Measurements from ENCODE around the gene TAC3. TPM values are rescaled to one million over a fixed set of nuclear protein-coding genes. Genes with fewer than 3 reads are reported as not detected.
A peak's percentile ranks its signal among the peaks of the same experiment; 100 is the strongest.

TAC3 gene
- total and polyA plus RNA-seq, 5 donors: not detected

- H3K27ac ChIP-seq (ENCODE audit: low read length): no peak overlapping the region
- WGBS: 91% methylated on average over 13 of the region's 13 CpGs
- ATAC-seq (no peak), DNase-seq (no peak)
- intact Hi-C loops (cut with DNase I): loop anchor here in 2 of 4 donors (5.0 kb wide), 1 partner anchor 246 kb away; no protein-coding TSS in a partner anchor
- H3K9me3 ChIP-seq (ENCODE audit: control insufficient read depth, low read length): no peaks in the 10 kb centered on the region
- no peaks in the 10 kb centered on the region for H3K27me3 ChIP-seq (ENCODE audit: control insufficient read depth, insufficient read depth)
- no peak overlapping the region for H3K4me3 ChIP-seq (ENCODE audit: low read length)
- H3K4me1 ChIP-seq (ENCODE audit: control insufficient read depth, insufficient read depth, low read length): peaks cover 3% of the 10 kb centered on the region
Observed at GRCh38 chr12:57003395-57003794, 12.9 kb downstream of the TAC3 start.

GRCh38 chr12:57001448-57001906 is 14.9 kb downstream of the TAC3 start:
- ATAC-seq (peak; percentile 51 to 56), DNase-seq (peak; percentile 67 to 84 (median 82))
- Histone ChIP-seq H3K27ac (ENCODE audit: low read length) (no peak overlapping the region), H3K27me3 (ENCODE audit: control insufficient read depth, insufficient read depth) (no peaks in the 10 kb centered on the region), H3K9me3 (ENCODE audit: control insufficient read depth, low read length) (no peaks in the 10 kb centered on the region), H3K4me1 (ENCODE audit: control insufficient read depth, insufficient read depth, low read length) (peaks cover 3% of the 10 kb centered on the region), H3K4me3 (ENCODE audit: low read length) (no peak overlapping the region)
- intact Hi-C loops (cut with DNase I): loop anchor here in 2 of 4 donors (5.0 kb wide), 1 partner anchor 244 kb away; no protein-coding TSS in a partner anchor
- 30% methylated on average over 13 of the region's 13 CpGs for WGBS

- DNase-seq (no peak), ATAC-seq (no peak)
- intact Hi-C loops (cut with DNase I): loop anchor here in 2 of 4 donors (5.0 kb wide), 1 partner anchor 243 kb away; no protein-coding TSS in a partner anchor
- H3K9me3 ChIP-seq (ENCODE audit: control insufficient read depth, low read length): no peaks in the 10 kb centered on the region
- WGBS: 63% methylated on average over 1 of the region's 1 CpG
- peaks cover 2% of the 10 kb centered on the region for H3K4me1 ChIP-seq (ENCODE audit: control insufficient read depth, insufficient read depth, low read length)
- no peak overlapping the region for H3K27ac ChIP-seq (ENCODE audit: low read length)
- no peak overlapping the region for H3K4me3 ChIP-seq (ENCODE audit: low read length)
- no peaks in the 10 kb centered on the region for H3K27me3 ChIP-seq (ENCODE audit: control insufficient read depth, insufficient read depth)
Observed at GRCh38 chr12:57000393-57000792, 15.9 kb downstream of the TAC3 start.

- no peak for ATAC-seq
- H3K4me1 ChIP-seq (ENCODE audit: control insufficient read depth, insufficient read depth, low read length): peaks cover 2% of the 10 kb centered on the region
- no peak for DNase-seq
- intact Hi-C loops (cut with DNase I): loop anchor here in 1 of 4 donors (10.0 kb wide), 1 partner anchor 235 kb away; the partner anchor contains the start of gene HSD17B6
- H3K27ac ChIP-seq (ENCODE audit: low read length): no peak overlapping the region
- H3K27me3 ChIP-seq (ENCODE audit: control insufficient read depth, insufficient read depth): no peaks in the 10 kb centered on the region
- no peaks in the 10 kb centered on the region for H3K9me3 ChIP-seq (ENCODE audit: control insufficient read depth, low read length)
- WGBS: 86% methylated on average over 4 of the region's 4 CpGs
- H3K4me3 ChIP-seq (ENCODE audit: low read length): no peak overlapping the region
Observed at GRCh38 chr12:56999456-56999855, 16.9 kb downstream of the TAC3 start.

- intact Hi-C loops (cut with DNase I): loop anchor here in 1 of 4 donors (10.0 kb wide), 1 partner anchor 234 kb away; the partner anchor contains the start of gene HSD17B6
- H3K9me3 ChIP-seq (ENCODE audit: control insufficient read depth, low read length): no peaks in the 10 kb centered on the region
- no peaks in the 10 kb centered on the region for H3K27me3 ChIP-seq (ENCODE audit: control insufficient read depth, insufficient read depth)
- no peak for DNase-seq
- H3K4me1 ChIP-seq (ENCODE audit: control insufficient read depth, insufficient read depth, low read length): peaks cover 2% of the 10 kb centered on the region
- no peak overlapping the region for H3K4me3 ChIP-seq (ENCODE audit: low read length)
- no peak overlapping the region for H3K27ac ChIP-seq (ENCODE audit: low read length)
- WGBS: 73% methylated on average over 4 of the region's 4 CpGs
- ATAC-seq: no peak
Observed at GRCh38 chr12:56998981-56999380, 17.3 kb downstream of the TAC3 start.

GRCh38 chr12:56998316-56998715 is 18.0 kb downstream of the TAC3 start:
- DNase-seq (no peak), ATAC-seq (no peak)
- H3K27ac ChIP-seq (ENCODE audit: low read length): no peak overlapping the region
- no peaks in the 10 kb centered on the region for H3K27me3 ChIP-seq (ENCODE audit: control insufficient read depth, insufficient read depth)
- H3K4me1 ChIP-seq (ENCODE audit: control insufficient read depth, insufficient read depth, low read length): peaks cover 2% of the 10 kb centered on the region
- intact Hi-C loops (cut with DNase I): loop anchor here in 1 of 4 donors (10.0 kb wide), 1 partner anchor 234 kb away; the partner anchor contains the start of gene HSD17B6
- no peaks in the 10 kb centered on the region for H3K9me3 ChIP-seq (ENCODE audit: control insufficient read depth, low read length)
- 73% methylated on average over 6 of the region's 6 CpGs for WGBS
- H3K4me3 ChIP-seq (ENCODE audit: low read length): no peak overlapping the region

- 60% methylated on average over 12 of the region's 12 CpGs for WGBS
- H3K4me1 ChIP-seq (ENCODE audit: control insufficient read depth, insufficient read depth, low read length): peaks cover 2% of the 10 kb centered on the region
- H3K4me3 ChIP-seq (ENCODE audit: low read length): no peak overlapping the region
- H3K27me3 ChIP-seq (ENCODE audit: control insufficient read depth, insufficient read depth): no peaks in the 10 kb centered on the region
- no peak overlapping the region for H3K27ac ChIP-seq (ENCODE audit: low read length)
- intact Hi-C loops (cut with DNase I): loop anchor here in 1 of 4 donors (10.0 kb wide), 1 partner anchor 232 kb away; the partner anchor contains the start of gene HSD17B6
- peak; percentile 38 to 61 for ATAC-seq
- DNase-seq: peak in 1 of 3 donors; percentile 67
- H3K9me3 ChIP-seq (ENCODE audit: control insufficient read depth, low read length): no peaks in the 10 kb centered on the region
Observed at GRCh38 chr12:56996793-56997545, 19.4 kb downstream of the TAC3 start.

GRCh38 chr12:56995930-56996496 is 20.3 kb downstream of the TAC3 start:
- WGBS: 91% methylated on average over 11 of the region's 11 CpGs
- ATAC-seq: no peak
- H3K4me3 ChIP-seq (ENCODE audit: low read length): no peak overlapping the region

GRCh38 chr12:56995201-56995929 is 21.0 kb downstream of the TAC3 start:
- WGBS: 94% methylated on average over 26 of the region's 26 CpGs
- H3K4me1 ChIP-seq (ENCODE audit: control insufficient read depth, insufficient read depth, low read length): no peaks in the 10 kb centered on the region
- intact Hi-C loops (cut with DNase I): loop anchor here in 1 of 4 donors (10.0 kb wide), 1 partner anchor 231 kb away; the partner anchor contains the start of gene HSD17B6
- H3K27me3 ChIP-seq (ENCODE audit: control insufficient read depth, insufficient read depth): no peaks in the 10 kb centered on the region
- H3K4me3 ChIP-seq (ENCODE audit: low read length): no peak overlapping the region
- no peak overlapping the region for H3K27ac ChIP-seq (ENCODE audit: low read length)
- H3K9me3 ChIP-seq (ENCODE audit: control insufficient read depth, low read length): no peaks in the 10 kb centered on the region
- no peak for DNase-seq
- ATAC-seq: no peak

More at GRCh38 chr12:56995930-56996496, 20.3 kb downstream of the TAC3 start:
- Histone ChIP-seq H3K27ac (ENCODE audit: low read length) (no peak overlapping the region), H3K9me3 (ENCODE audit: control insufficient read depth, low read length) (no peaks in the 10 kb centered on the region), H3K4me1 (ENCODE audit: control insufficient read depth, insufficient read depth, low read length) (no peaks in the 10 kb centered on the region), H3K27me3 (ENCODE audit: control insufficient read depth, insufficient read depth) (no peaks in the 10 kb centered on the region)
- intact Hi-C loops (cut with DNase I): loop anchor here in 1 of 4 donors (10.0 kb wide), 1 partner anchor 231 kb away; the partner anchor contains the start of gene HSD17B6
- DNase-seq: no peak

GRCh38 chr12:56994231-56994746 is 22.0 kb downstream of the TAC3 start:
- no peak for ATAC-seq
- intact Hi-C loops (cut with DNase I): loop anchor here in 1 of 4 donors (10.0 kb wide), 1 partner anchor 229 kb away; the partner anchor contains the start of gene HSD17B6
- Histone ChIP-seq H3K4me3 (ENCODE audit: low read length) (no peak overlapping the region), H3K4me1 (ENCODE audit: control insufficient read depth, insufficient read depth, low read length) (no peaks in the 10 kb centered on the region), H3K9me3 (ENCODE audit: control insufficient read depth, low read length) (no peaks in the 10 kb centered on the region), H3K27ac (ENCODE audit: low read length) (no peak overlapping the region), H3K27me3 (ENCODE audit: control insufficient read depth, insufficient read depth) (no peaks in the 10 kb centered on the region)
- WGBS: 62% methylated on average over 10 of the region's 10 CpGs
- no peak for DNase-seq
